ENCODE results near the gene TMEM151B. TPM values are rescaled to one million over a fixed set of nuclear protein-coding genes. Genes with fewer than 3 reads are reported as not detected.

Gene TMEM151B
- total RNA-seq, 8 experiments from 2014 or later: 0.41 to 21.4 (median 14.3) TPM

- in situ Hi-C loops (cut with MboI; ENCODE audit: low pct_unique_long_range_greater_than_20kb in 2 of 9, low sequenced_read_pairs in 9 of 9, unreplicated experiment in 9 of 9): loop anchor here in 3 of 9 experiments (10.0 kb wide), 1 partner anchor 71 kb away; no protein-coding TSS in a partner anchor
- Histone ChIP-seq H3K4me1 (replicated peaks in 1 of 2) (peaks cover 31 to 32% of the 10 kb centered on the region in 2 donors), H3K27ac (no peak overlapping the region), H3K4me3 (peak overlapping the region in 4 of 5 donors; percentile 8 to 72 (median 63))
- peak in 2 of 8 experiments; percentile 7 to 19 for ATAC-seq (replicated peaks in 6 of 8)
- 25 to 47% methylated on average over 3 to 4 of the region's 9 CpGs; no CpG with 5 or more reads in 8 of the 10 experiments for WGBS, 10 experiments
Measured at GRCh38 chr6:44263354-44264100, 6.7 kb upstream of the TMEM151B start.

- peak overlapping the region in 1 of 2 donors; percentile 75 for H3K27ac ChIP-seq
- peak overlapping the region; percentile 61 to 83 (median 71) for H3K4me3 ChIP-seq
- ATAC-seq (replicated peaks in 6 of 8): no peak
- H3K4me1 ChIP-seq (replicated peaks in 1 of 2): peaks cover 39 to 41% of the 10 kb centered on the region in 2 donors
- 0 to 11% (median 1%) methylated on average over 5 to 10 of the region's 13 CpGs; no CpG with 5 or more reads in 5 of the 10 experiments for WGBS, 10 experiments
- in situ Hi-C loops (cut with MboI; ENCODE audit: low pct_unique_long_range_greater_than_20kb in 2 of 9, low sequenced_read_pairs in 9 of 9, unreplicated experiment in 9 of 9): loop anchor here in 3 of 9 experiments (10.0 kb wide), 1 partner anchor 70 kb away; no protein-coding TSS in a partner anchor
Measured at GRCh38 chr6:44264154-44265006, 5.9 kb upstream of the TMEM151B start.

GRCh38 chr6:44265007-44265721, 5.1 kb upstream of the TMEM151B start, which contains the start of gene NFKBIE:
Gene NFKBIE (minus strand): TSS chr6:44265551. CDS start chr6:44265346, 205 bp downstream.
- peak; percentile 68 to 85 (median 78) for ATAC-seq (replicated peaks in 6 of 8)
- Histone ChIP-seq H3K27ac (peak within 1 kb of the TSS; percentile 57 to 75), H3K4me3 (peak within 1 kb of the TSS; percentile 61 to 83 (median 71)), H3K4me1 (replicated peaks in 1 of 2) (peaks cover 44 to 49% of the 10 kb centered on the region in 2 donors)
- WGBS, 10 experiments: 0 to 17% (median 0%) methylated on average over 1 to 11 of the region's 72 CpGs; no CpG with 5 or more reads in 3 of the 10 experiments
- in situ Hi-C loops (cut with MboI; ENCODE audit: low pct_unique_long_range_greater_than_20kb in 2 of 9, low sequenced_read_pairs in 9 of 9, unreplicated experiment in 9 of 9): loop anchor here in 3 of 9 experiments (10.0 kb wide), 1 partner anchor 70 kb away; no protein-coding TSS in a partner anchor

GRCh38 chr6:44265722-44266233, 4.5 kb upstream of the TMEM151B start:
- peak overlapping the region; percentile 61 to 83 (median 71) for H3K4me3 ChIP-seq
- in situ Hi-C loops (cut with MboI; ENCODE audit: low pct_unique_long_range_greater_than_20kb in 2 of 9, low sequenced_read_pairs in 9 of 9, unreplicated experiment in 9 of 9): loop anchor here in 3 of 9 experiments (10.0 kb wide), 1 partner anchor 69 kb away; no protein-coding TSS in a partner anchor
- peaks cover 44 to 49% of the 10 kb centered on the region in 2 donors for H3K4me1 ChIP-seq (replicated peaks in 1 of 2)
- 24 to 95% (median 62%) methylated on average over 4 to 17 of the region's 17 CpGs; no CpG with 5 or more reads in 1 of the 10 experiments for WGBS, 10 experiments
- ATAC-seq (replicated peaks in 6 of 8): no peak
- H3K27ac ChIP-seq: no peak overlapping the region

GRCh38 chr6:44266347-44266746, 3.9 kb upstream of the TMEM151B start:
- Histone ChIP-seq H3K4me1 (replicated peaks in 1 of 2) (peaks cover 45 to 50% of the 10 kb centered on the region in 2 donors), H3K27ac (no peak overlapping the region), H3K4me3 (no peak overlapping the region)
- no peak for ATAC-seq (replicated peaks in 6 of 8)
- WGBS, 10 experiments: 63 to 100% (median 92%) methylated on average over 1 to 3 of the region's 3 CpGs; no CpG with 5 or more reads in 3 of the 10 experiments
- in situ Hi-C loops (cut with MboI; ENCODE audit: low pct_unique_long_range_greater_than_20kb in 2 of 9, low sequenced_read_pairs in 9 of 9, unreplicated experiment in 9 of 9): loop anchor here in 3 of 9 experiments (10.0 kb wide), 1 partner anchor 68 kb away; no protein-coding TSS in a partner anchor

- WGBS, 10 experiments: 20 to 83% (median 53%) methylated on average over 1 to 6 of the region's 10 CpGs; no CpG with 5 or more reads in 4 of the 10 experiments
- no peak for ATAC-seq (replicated peaks in 6 of 8)
Measured at GRCh38 chr6:44267252-44267651, 3.0 kb upstream of the TMEM151B start.

GRCh38 chr6:44268095-44268628, 2.1 kb upstream of the TMEM151B start:
- H3K4me1 ChIP-seq (replicated peaks in 1 of 2): peaks cover 47 to 52% of the 10 kb centered on the region in 2 donors
- in situ Hi-C loops (cut with MboI; ENCODE audit: low pct_unique_long_range_greater_than_20kb in 2 of 9, low sequenced_read_pairs in 9 of 9, unreplicated experiment in 9 of 9): loop anchor here in 3 of 9 experiments (10.0 kb wide), 1 partner anchor 67 kb away; no protein-coding TSS in a partner anchor
- H3K4me3 ChIP-seq: no peak overlapping the region
- peak overlapping the region; percentile 28 to 56 for H3K27ac ChIP-seq
- 0% methylated on average over 1 to 4 of the region's 5 CpGs; no CpG with 5 or more reads in 5 of the 10 experiments for WGBS, 10 experiments
- peak in 6 of 8 experiments; percentile 4 to 41 (median 26) for ATAC-seq (replicated peaks in 6 of 8)

More at GRCh38 chr6:44267252-44267651, 3.0 kb upstream of the TMEM151B start:
- Histone ChIP-seq H3K4me3 (no peak overlapping the region), H3K4me1 (replicated peaks in 1 of 2) (peaks cover 54 to 57% of the 10 kb centered on the region in 2 donors), H3K27ac (no peak overlapping the region)
- in situ Hi-C loops (cut with MboI; ENCODE audit: low pct_unique_long_range_greater_than_20kb in 2 of 9, low sequenced_read_pairs in 9 of 9, unreplicated experiment in 9 of 9): loop anchor here in 3 of 9 experiments (10.0 kb wide), 1 partner anchor 68 kb away; no protein-coding TSS in a partner anchor

GRCh38 chr6:44269178-44269920, 901 bp upstream of the TMEM151B start:
- 71 to 83% methylated on average over 1 of the region's 1 CpG; no CpG with 5 or more reads in 8 of the 10 experiments for WGBS, 10 experiments
- no peak for ATAC-seq (replicated peaks in 6 of 8)
- Histone ChIP-seq H3K4me3 (peak overlapping the region in 4 of 5 donors; percentile 55 to 95 (median 82)), H3K4me1 (replicated peaks in 1 of 2) (peaks cover 35 to 43% of the 10 kb centered on the region in 2 donors), H3K27ac (peak overlapping the region in 1 of 2 donors; percentile 93)
- in situ Hi-C loops (cut with MboI; ENCODE audit: low pct_unique_long_range_greater_than_20kb in 2 of 9, low sequenced_read_pairs in 9 of 9, unreplicated experiment in 9 of 9): loop anchor here in 3 of 9 experiments (10.0 kb wide), 1 partner anchor 65 kb away; no protein-coding TSS in a partner anchor

- H3K4me3 ChIP-seq: peak overlapping the region; percentile 51 to 95 (median 79)
- 0% methylated on average over 1 of the region's 90 CpGs; no CpG with 5 or more reads in 9 of the 10 experiments for WGBS, 10 experiments
Measured at GRCh38 chr6:44270526-44271405, 516 bp downstream of the TMEM151B start.

GRCh38 chr6:44271406-44271723, 1.1 kb downstream of the TMEM151B start:
- Histone ChIP-seq H3K4me1 (replicated peaks in 1 of 2) (peaks cover 29 to 51% of the 10 kb centered on the region in 2 donors), H3K27ac (peak overlapping the region; percentile 19 to 90), H3K4me3 (peak overlapping the region; percentile 51 to 95 (median 79))
- peak in 5 of 8 experiments; percentile 3 to 10 (median 5) for ATAC-seq (replicated peaks in 6 of 8)
- in situ Hi-C loops (cut with MboI; ENCODE audit: low pct_unique_long_range_greater_than_20kb in 2 of 9, low sequenced_read_pairs in 9 of 9, unreplicated experiment in 9 of 9): loop anchor here in 1 of 9 experiments (10.0 kb wide), 1 partner anchor 63 kb away; no protein-coding TSS in a partner anchor
- WGBS, 10 experiments: 20 to 100% (median 93%) methylated on average over 1 to 3 of the region's 6 CpGs; no CpG with 5 or more reads in 7 of the 10 experiments

More at GRCh38 chr6:44270526-44271405, 516 bp downstream of the TMEM151B start:
- in situ Hi-C loops (cut with MboI; ENCODE audit: low pct_unique_long_range_greater_than_20kb in 2 of 9, low sequenced_read_pairs in 9 of 9, unreplicated experiment in 9 of 9): loop anchor here in 1 of 9 experiments (10.0 kb wide), 1 partner anchor 64 kb away; no protein-coding TSS in a partner anchor
- H3K4me1 ChIP-seq (replicated peaks in 1 of 2): peaks cover 30 to 46% of the 10 kb centered on the region in 2 donors
- ATAC-seq (replicated peaks in 6 of 8): peak in 6 of 8 experiments; percentile 53 to 75 (median 68)
- H3K27ac ChIP-seq: peak overlapping the region; percentile 90 to 93
